SHP77 treated with DMSO at 0.1 percent for 48 hours (cell line): Measurements from ENCODE around the gene DYNC1I1.
A peak's percentile ranks its signal among the peaks of the same experiment; 100 is the strongest.

Source experiments
- DNase-seq: peaks from one replicate; lab custom pipeline; 2025; lab: John Stamatoyannopoulos, UW

DYNC1I1 gene

GRCh38 chr7:95861041-95861440, 88.7 kb downstream of the DYNC1I1 start:
- no peak for DNase-seq

- no peak for DNase-seq
Measured at GRCh38 chr7:95863623-95864022, 91.3 kb downstream of the DYNC1I1 start.

GRCh38 chr7:95865716-95866371, 93.5 kb downstream of the DYNC1I1 start:
- no peak for DNase-seq

- DNase-seq: peak; percentile 68
Measured at GRCh38 chr7:95867309-95867708, 95.0 kb downstream of the DYNC1I1 start.

DNA sequence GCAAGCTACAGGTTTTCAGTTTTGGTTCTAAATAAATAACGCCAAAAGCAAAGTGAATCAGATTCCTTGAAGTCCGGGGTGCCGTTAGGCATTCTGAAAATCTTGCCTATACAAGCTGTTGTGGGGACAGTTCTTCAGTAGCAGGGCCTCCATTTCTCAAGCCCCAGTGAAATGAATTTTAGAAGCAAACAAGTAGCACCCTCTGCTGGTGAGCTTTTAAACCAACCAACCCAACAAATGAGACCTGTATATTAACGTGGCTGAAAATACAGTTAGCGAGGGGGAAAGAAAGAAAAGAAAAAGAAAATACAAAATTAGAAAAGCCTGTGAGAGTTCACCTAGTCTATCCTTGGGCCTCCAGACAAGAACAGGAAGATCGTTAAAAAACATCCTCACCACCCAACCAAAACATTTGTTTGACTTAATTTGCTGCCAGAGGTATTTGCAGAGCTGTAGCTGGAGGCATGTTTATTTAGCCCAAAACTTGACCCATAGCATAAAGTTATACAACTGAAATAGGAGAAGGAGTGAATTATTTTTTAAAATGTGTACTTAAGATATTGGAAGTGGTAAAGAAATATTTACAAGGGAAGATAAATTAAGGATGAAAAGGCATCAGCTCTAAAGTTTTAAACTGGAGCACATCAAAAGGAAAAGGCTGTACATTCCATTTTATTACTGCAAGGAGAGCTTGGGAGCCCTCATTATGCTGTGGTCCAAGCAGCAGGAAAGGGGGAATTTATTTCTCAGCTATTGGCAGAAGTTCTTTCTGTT, 98.9 kb downstream of the DYNC1I1 start:
- peak; percentile 61 for DNase-seq

- no peak for DNase-seq
Measured at GRCh38 chr7:95871896-95872295, 99.5 kb downstream of the DYNC1I1 start.

DNA sequence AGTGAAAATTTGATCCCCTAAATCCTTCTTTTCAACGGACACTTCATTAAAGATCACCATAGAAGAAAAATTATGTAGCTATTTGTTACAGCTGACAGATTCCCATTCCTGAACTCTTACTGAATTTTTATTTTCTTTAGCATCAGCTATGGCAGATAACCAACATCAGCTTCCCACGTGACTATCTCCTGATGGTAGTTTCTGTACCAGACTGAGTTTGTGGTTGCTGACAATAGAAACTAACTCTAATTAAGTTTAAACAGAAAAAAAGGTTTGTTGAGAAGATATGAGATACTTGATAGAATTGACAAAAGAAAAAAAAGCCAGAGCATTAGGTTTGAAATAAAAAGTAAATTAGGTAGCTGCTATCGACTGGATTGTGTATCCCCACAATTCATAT, 101.8 kb downstream of the DYNC1I1 start:
- no peak for DNase-seq

DNA sequence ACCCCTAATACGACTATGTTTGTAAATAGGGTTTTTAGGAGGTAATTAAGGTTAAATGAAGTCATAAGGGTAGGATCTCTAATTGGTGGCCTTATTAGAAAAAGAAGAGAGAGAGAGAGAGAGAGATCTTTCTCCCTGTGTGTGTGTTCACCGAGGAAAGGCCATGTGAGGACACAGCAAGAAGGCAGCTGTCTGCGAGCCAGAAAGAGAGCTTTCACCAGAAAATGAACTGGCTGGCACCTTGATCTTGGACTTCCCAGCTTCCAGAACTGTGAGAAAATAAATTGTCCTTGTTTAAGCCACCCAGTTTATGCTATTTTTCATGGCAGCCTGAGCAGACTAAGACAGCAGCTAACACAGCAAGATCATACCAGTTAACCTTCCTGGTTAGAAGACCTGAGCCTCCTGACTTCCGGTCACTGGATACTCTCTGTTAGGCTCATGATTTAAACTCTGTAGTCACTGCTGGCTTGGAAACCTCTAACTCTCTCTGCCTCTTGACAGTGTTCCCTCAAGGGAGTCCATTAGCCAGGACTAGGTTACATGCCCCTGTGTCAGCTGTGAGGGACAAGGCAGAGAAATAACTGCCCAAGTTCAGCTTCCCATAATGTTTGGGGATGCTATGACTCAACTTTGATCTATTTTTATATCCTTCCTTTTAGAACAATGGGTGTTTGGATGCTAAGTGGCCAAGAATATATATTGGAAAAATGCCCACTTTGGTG, 102.3 kb downstream of the DYNC1I1 start:
- no peak for DNase-seq

DNA sequence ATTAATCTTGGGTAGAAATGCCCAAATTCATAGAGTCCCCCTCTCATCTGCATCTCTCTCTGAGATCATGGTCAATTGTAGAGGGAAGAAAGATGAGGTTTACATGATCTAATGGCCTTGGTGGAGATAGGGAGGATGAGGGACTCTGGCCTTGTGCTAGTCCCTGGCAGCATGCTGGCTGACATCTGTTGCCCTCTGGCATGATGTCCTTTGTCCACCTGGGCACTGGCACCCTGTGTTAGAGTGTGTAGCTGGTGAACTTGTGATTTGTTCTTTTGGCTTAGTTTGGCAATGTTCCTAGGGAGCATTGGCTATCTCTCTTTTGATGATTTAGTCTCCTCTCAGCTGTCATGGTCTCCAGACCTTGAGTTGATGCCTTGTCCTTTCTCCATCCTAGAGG, 103.2 kb downstream of the DYNC1I1 start:
- DNase-seq: no peak

DNA sequence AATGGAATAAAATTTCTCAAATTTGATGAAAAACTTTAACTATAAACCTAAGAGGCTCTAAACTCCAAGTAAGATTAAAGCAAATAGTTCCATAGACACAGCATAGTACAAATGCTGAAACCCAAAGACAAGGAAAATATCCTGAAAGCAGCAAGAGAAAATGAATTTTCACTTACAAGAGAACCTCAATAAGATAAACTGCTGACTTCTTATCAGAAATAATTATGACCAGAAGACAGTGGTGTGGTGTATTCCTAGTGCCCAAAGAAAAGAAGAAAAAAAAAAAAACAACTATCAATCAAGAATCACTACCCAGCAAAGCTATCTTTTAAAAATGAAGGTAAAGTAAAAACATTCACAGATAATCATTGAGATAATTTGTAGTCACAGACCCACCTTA, 106.3 kb downstream of the DYNC1I1 start:
- no peak for DNase-seq

DNA sequence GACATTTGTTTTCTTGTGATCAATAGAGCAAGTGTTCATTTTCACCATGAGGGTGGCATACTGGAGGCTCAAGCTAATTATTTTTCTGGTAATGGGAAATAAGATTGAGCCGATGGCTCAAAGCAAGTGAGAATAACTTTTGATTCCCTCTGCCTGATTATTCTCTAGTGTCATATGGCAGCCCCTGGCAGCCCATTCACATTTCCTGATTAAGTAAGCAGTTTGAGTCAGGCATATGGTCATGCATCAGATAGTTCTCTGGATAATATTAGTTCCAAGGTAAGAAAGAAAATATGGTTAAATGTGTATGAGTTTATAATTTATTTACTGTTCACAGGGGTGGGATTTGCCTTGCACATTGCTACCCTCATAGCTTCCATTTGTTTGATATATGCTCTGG, 109.2 kb downstream of the DYNC1I1 start:
- DNase-seq: no peak

DNA sequence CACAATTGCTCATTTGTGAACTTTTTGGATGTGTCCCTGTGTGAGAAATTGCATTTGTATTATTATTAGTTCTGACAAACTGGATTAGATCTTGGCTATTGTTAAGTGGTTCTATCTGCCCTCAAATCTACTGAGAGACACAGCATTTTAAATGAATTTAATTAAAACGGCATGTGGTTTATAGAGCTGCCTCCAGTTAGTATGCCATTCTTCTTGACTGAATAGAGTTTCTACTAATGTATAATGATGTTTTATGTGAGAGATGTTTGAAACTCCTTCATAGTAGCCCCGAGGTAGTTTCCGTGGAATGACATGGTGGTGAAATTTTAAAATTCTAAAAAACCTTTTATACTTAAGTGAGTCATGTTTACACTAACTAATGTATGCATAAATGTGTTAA, 110.9 kb downstream of the DYNC1I1 start:
- DNase-seq: no peak

DNA sequence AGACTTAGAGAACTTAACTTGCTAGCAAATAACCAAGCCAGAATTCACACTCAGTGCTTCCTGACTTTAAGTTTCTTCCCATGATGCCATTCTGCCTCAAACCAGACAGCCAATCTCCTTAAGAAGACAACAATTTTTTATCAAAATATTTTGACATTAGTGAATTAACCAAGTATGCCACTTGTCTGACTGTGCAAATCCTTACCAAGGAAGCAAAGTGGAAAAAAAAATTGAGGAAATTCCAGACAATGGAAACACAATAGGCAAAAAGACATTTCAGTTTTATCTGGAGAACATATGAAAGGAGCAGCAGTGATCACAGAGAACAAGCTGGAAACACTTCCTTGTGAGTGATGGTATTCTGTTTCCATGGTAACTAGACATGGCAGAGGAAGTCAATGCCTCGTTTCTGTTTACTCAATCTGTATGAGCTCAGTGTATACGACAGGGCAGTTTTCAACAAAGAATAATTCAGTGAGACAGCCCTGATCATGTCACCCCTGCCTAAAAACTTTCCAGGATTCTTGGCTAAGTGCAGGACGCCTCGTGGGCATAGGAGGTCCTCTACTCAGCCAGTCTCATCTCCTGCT, 114.2 kb downstream of the DYNC1I1 start:
- DNase-seq: peak; percentile 37

DNA sequence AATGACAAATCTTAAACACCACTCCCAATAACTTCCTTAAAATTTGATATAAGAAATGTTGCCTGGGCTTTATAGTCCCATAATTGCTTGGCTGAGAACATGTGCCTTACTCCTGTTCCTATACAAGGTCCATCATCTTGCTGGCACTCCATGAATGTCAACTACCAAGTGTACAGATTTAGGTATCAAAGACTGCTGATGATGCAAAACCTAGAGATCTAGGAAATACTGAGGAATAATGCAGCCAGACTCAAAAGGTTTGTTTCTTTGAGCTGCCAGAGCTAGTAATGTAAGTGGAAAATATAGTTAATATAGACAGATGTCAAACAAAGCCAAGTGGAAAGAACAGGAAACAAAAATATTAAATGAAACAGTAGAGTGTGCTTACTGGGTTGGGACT, 121.1 kb downstream of the DYNC1I1 start:
- no peak for DNase-seq

GRCh38 chr7:95897557-95898251, 125.3 kb downstream of the DYNC1I1 start:
- peak; percentile 52 for DNase-seq

DNA sequence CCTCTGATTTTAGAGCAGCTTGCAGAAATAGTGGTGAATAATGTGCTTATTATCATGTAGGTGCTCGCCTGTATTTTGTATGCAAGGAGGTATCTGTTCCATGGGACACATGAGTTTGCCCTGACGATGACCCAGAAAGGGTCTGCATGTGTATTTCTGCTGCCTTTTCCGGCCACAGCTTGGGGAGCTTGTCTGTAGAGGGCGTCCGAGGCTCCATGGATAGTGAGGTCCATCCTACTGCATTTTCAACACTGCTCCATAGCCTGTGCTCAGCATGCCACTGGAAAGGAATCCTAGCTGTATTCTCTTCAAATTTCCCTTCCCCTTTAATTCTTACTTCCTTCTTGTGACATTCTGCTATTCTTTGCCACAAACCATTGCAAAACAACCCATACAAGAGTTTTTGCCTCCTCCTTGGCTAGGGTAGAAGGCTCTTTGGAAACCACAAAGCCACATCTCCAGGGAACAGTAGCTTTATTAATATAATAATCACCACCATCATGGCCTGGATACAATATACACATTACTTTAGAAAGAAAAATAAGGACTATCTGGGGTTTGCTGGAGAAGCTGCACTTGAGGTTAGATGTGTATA, 127.7 kb downstream of the DYNC1I1 start:
- no peak for DNase-seq

- DNase-seq: no peak
Measured at GRCh38 chr7:95901006-95901405, 128.7 kb downstream of the DYNC1I1 start.

GRCh38 chr7:95904099-95904498, 131.7 kb downstream of the DYNC1I1 start:
- no peak for DNase-seq

- DNase-seq: no peak
Measured at GRCh38 chr7:95905167-95905566, 132.8 kb downstream of the DYNC1I1 start.

GRCh38 chr7:95906851-95907250, 134.5 kb downstream of the DYNC1I1 start:
- DNase-seq: no peak

DNA sequence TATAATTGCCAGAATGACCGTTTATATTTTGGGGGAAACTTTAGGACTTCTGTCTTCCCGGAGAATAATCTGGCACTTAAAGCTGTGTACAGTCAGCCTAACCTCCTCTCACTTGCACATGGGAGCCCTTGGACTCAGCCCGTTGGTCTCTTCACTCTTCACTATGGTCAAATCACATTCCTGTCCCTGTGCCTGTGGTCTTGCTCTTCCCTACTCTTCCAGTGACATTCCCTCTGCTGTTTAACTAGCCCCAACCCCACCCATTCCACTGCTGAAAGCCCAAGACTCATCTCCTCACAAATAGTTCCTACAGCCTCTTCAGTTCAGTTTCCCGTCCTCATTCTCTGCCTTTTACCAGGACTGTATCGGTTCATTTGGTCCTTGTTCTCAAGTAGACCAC, 135.0 kb downstream of the DYNC1I1 start:
- DNase-seq: no peak

- DNase-seq: no peak
Measured at GRCh38 chr7:95908499-95908898, 136.1 kb downstream of the DYNC1I1 start.
